Upper lobe of left lung (tissue), 4 donors: ENCODE measurements around the gene ACOD1.

Source experiments
- POLR2AphosphoS5 ChIP-seq, 2 donors: sonication (generic); formaldehyde crosslinking; IDR thresholded peaks; one replicate each; pipeline ENCODE4 v1.5.1; 2017; ENCODE audit warnings: antibody characterized with exemption in 2 of 2
- TF ChIP-seq, protein P1 (sequence below), 6 experiments: fragments of 450-650 bp in 4 of 6; fragments of 200-600 bp in 2 of 6; sonication (generic) in 2 of 6; IDR thresholded peaks; one replicate each; pipeline ENCODE4 v1.5.1; 2016 to 2019; ENCODE audit warnings: antibody characterized with exemption in 6 of 6

DNA sequence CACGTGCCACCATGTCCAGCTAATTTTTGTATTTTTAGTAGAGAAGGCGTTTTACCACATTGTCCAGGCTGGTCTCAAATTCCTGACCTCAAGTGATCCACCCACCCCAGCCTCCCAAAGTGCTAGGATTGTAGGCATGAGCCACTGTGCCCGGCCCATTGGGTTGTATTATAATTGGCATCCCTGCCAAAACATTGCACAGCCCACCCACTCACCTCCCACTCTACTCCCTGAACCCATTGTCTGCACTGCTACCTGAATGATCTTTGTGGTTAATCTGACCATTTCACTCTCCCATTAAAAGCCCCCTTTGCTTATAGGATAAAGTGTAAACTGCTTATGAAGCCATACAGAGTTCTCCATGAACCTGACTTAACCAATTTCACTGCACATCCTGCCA, 35.8 kb upstream of the ACOD1 start:
- TF ChIP-seq, protein P1, sequence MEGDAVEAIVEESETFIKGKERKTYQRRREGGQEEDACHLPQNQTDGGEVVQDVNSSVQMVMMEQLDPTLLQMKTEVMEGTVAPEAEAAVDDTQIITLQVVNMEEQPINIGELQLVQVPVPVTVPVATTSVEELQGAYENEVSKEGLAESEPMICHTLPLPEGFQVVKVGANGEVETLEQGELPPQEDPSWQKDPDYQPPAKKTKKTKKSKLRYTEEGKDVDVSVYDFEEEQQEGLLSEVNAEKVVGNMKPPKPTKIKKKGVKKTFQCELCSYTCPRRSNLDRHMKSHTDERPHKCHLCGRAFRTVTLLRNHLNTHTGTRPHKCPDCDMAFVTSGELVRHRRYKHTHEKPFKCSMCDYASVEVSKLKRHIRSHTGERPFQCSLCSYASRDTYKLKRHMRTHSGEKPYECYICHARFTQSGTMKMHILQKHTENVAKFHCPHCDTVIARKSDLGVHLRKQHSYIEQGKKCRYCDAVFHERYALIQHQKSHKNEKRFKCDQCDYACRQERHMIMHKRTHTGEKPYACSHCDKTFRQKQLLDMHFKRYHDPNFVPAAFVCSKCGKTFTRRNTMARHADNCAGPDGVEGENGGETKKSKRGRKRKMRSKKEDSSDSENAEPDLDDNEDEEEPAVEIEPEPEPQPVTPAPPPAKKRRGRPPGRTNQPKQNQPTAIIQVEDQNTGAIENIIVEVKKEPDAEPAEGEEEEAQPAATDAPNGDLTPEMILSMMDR (IDR thresholded peaks at IDR 0.05), result no peak
- no peak for TF ChIP-seq POLR2AphosphoS5 (IDR thresholded peaks at IDR 0.05)
